AG10803 (cell line): ENCODE measurements around the gene PRSS2.
A peak's percentile ranks its signal among the peaks of the same experiment; 100 is the strongest.

Experiments
- DNase-seq: peaks from one replicate; pipeline ENCODE4 v3.0.0; 2010; ENCODE audit warnings: low read depth
- H3K4me3 ChIP-seq: 2 replicates; pipeline ENCODE4 v1.5.1; 2011; ENCODE audit warnings: mild to moderate bottlenecking, low read length, control low read depth
- CTCF ChIP-seq: conservative IDR thresholded peaks from 2 replicates; pipeline ENCODE4 v1.5.1; 2011; ENCODE audit warnings: mild to moderate bottlenecking, low read length, control low read depth, inconsistent platforms

Gene PRSS2

GRCh38 chr7:142811154-142811737, 40.5 kb downstream of the PRSS2 start:
- peak; percentile 75 for TF ChIP-seq CTCF
- DNase-seq, result peak; percentile 48
- H3K4me3 ChIP-seq, result no peak overlapping the region

- H3K4me3 ChIP-seq, result no peak overlapping the region
- DNase-seq, result no peak
- TF ChIP-seq CTCF, result no peak
Observed at GRCh38 chr7:142812437-142813215, 41.9 kb downstream of the PRSS2 start.

- H3K4me3 ChIP-seq, result no peak overlapping the region
- DNase-seq, result peak; percentile 53
- no peak for TF ChIP-seq CTCF
Observed at GRCh38 chr7:142813226-142813625, 42.5 kb downstream of the PRSS2 start.

- no peak for TF ChIP-seq CTCF
- DNase-seq, result no peak
- no peak overlapping the region for H3K4me3 ChIP-seq
Observed at GRCh38 chr7:142813699-142814098, 42.9 kb downstream of the PRSS2 start.

DNA sequence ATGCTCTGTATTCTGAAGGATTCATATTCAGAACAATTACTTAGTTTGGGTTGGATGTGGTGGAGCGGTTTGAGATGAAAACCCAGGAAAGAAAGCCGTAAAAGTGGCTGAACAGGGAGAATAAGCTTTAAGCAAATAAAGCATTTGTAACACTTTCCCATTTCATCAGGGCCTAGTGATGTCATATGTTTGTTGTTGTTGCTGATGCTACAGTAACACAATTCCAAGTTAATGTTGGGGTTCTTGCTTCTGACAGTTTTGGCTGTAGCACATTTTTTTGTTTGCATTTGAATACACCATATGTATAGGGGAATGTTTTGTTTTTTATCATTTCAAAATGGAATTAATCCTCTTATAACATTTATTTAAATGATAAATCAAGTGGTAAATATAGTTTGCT, 43.7 kb downstream of the PRSS2 start:
- DNase-seq, result no peak
- no peak for TF ChIP-seq CTCF
- H3K4me3 ChIP-seq, result no peak overlapping the region

DNA sequence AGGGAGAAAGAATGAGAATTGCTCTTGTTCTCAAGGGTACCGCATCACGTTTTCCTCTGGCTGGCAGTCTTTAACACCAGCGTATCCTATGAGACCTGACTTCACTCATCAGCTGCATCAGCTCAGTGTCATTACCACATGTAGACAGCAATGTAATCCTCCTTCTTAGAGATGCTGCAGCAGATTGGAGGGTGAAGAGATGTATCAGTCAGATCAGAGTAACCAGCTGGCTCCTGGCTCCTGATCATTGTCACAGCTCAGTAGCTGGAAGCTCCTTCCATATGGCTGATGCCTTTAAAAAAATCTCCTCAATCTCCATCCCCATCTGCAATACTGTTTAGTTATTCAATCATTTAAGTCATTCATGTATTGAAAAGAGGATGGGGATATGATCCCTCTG, 44.4 kb downstream of the PRSS2 start:
- H3K4me3 ChIP-seq, result no peak overlapping the region
- DNase-seq, result no peak
- no peak for TF ChIP-seq CTCF

GRCh38 chr7:142817506-142817905, 46.7 kb downstream of the PRSS2 start:
- no peak for TF ChIP-seq CTCF
- H3K4me3 ChIP-seq, result no peak overlapping the region
- no peak for DNase-seq
